Kidney epithelial cell (primary cell): ENCODE data around the gene ITIH1. TPM values are rescaled to one million over a fixed set of nuclear protein-coding genes. Genes with fewer than 3 reads are reported as not detected.

Experiments
- DNase-seq: peaks from one replicate; pipeline ENCODE4 v3.0.0-alpha.2; 2010; ENCODE audit warnings: low read depth
- H3K27me3 ChIP-seq: 2 replicates; pipeline ENCODE4 v1.6.0; 2011; ENCODE audit warnings: low read length; ENCODE audit not compliant: control insufficient read depth, insufficient read depth
- H3K36me3 ChIP-seq: 2 replicates; pipeline ENCODE4 v1.5.1; 2011; ENCODE audit warnings: low read length; ENCODE audit not compliant: control insufficient read depth, insufficient read depth
- H3K4me3 ChIP-seq: 2 replicates; pipeline ENCODE4 v1.5.1; 2011; ENCODE audit warnings: low read depth, mild to moderate bottlenecking, control low read depth, low read length
- total RNA-seq: library from RNA; depleted of rRNA; stranded (reverse); fragments of >200 nt; gene quantifications from 2 replicates; pipeline ENCODE4 v1.2.3, GENCODE V29; 2015
- TF ChIP-seq, protein P1 (sequence below): IDR thresholded peaks from 2 replicates; pipeline ENCODE4 v1.5.1; 2011; ENCODE audit warnings: mild to moderate bottlenecking, moderate library complexity, low read length, control low read depth, inconsistent platforms; ENCODE audit not compliant: insufficient read depth, poor library complexity, severe bottlenecking

The ITIH1 gene
- total RNA-seq, 1 donor from 2014 or later: not detected

DNA sequence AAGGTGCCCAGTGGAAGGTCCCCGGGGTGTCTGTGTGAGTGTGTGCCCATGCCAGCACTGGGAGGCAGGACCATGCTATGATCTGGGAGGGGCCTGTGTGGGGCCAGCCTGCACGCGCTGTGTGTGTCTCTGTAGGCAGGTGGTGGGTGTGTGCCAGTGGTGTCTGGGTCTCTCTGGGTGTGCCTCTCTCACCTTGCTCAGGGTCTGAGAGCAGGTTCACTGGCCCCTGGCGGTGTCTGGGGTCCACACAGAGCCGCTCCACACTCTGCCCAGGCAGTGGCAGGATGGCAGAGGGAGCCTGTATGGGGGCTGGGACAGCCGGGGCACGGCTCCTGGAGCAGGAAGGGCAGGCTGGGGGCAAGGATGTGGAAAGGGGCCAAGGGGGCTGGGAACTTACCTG lies 40.5 kb downstream of the ITIH1 start:
- DNase-seq: no peak
- TF ChIP-seq, protein P1, sequence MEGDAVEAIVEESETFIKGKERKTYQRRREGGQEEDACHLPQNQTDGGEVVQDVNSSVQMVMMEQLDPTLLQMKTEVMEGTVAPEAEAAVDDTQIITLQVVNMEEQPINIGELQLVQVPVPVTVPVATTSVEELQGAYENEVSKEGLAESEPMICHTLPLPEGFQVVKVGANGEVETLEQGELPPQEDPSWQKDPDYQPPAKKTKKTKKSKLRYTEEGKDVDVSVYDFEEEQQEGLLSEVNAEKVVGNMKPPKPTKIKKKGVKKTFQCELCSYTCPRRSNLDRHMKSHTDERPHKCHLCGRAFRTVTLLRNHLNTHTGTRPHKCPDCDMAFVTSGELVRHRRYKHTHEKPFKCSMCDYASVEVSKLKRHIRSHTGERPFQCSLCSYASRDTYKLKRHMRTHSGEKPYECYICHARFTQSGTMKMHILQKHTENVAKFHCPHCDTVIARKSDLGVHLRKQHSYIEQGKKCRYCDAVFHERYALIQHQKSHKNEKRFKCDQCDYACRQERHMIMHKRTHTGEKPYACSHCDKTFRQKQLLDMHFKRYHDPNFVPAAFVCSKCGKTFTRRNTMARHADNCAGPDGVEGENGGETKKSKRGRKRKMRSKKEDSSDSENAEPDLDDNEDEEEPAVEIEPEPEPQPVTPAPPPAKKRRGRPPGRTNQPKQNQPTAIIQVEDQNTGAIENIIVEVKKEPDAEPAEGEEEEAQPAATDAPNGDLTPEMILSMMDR: no peak
- no peak overlapping the region for H3K4me3 ChIP-seq
- H3K27me3 ChIP-seq: no peaks in the 10 kb centered on the region
- H3K36me3 ChIP-seq: no peaks in the 10 kb centered on the region

DNA sequence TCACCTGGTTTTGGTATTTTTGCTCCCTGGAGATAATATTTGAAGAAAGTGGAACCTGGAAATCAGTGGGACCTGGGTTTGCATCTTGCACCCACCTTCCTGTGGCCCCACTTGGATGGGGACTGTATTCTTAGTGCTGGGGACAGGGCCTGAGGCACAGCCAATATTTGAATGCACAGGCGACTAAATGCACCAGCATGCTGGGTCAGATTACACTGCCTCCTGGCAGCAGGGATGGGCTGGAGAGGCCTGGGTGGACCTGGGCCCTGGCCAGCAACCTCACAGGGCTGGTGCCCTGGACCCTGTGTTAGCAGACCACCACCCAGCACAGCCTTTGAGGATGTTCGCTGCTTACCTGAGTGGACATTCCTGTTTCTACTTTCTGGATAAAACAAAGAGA lies 42.5 kb downstream of the ITIH1 start:
- TF ChIP-seq, protein P1: no peak
- DNase-seq: no peak
- H3K4me3 ChIP-seq: no peak overlapping the region
- no peaks in the 10 kb centered on the region for H3K27me3 ChIP-seq
- H3K36me3 ChIP-seq: no peaks in the 10 kb centered on the region

DNA sequence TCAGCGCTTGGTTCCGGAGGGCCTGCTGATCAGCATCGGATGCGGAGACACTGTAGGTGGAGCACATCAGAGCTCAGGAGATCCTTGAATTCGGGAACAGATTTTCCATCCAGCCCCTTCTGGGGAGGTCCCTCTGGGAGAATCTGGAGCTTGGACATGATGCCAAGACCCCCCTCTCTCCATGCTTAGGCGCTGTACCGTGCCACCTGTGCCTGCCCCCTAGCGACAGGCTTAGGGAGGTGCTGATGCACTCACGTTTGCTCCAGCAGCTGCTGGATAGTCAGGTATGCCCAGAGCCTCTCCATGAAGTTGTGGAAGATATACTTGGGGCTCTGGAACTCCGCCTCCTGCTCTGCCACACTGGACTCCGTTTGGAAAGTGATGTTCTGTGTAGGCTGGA lies 43.3 kb downstream of the ITIH1 start:
- no peaks in the 10 kb centered on the region for H3K27me3 ChIP-seq
- H3K4me3 ChIP-seq: no peak overlapping the region
- TF ChIP-seq, protein P1: peak; percentile 70
- no peaks in the 10 kb centered on the region for H3K36me3 ChIP-seq
- DNase-seq: no peak

DNA sequence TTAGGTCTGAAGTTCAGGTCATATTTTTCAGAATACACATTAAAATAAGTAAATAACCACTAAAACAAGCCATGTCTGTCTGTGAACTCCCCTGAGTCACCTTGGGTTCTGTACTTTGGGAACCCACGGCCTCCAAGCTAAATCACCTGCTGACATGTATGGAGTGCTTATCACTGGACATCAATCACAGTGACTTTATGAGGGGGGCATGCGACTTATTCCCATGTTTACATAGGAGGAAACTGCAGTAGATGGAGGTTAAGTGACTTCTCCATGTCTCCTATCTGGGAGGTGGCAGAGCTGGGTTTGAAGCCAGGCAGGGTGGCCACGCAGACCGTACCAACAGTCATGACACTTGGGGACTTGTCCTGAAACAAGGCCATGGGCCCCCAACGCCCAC lies 45.0 kb downstream of the ITIH1 start:
- H3K4me3 ChIP-seq: no peak overlapping the region
- TF ChIP-seq, protein P1: no peak
- no peak for DNase-seq
- H3K27me3 ChIP-seq: no peaks in the 10 kb centered on the region
- H3K36me3 ChIP-seq: no peaks in the 10 kb centered on the region

DNA sequence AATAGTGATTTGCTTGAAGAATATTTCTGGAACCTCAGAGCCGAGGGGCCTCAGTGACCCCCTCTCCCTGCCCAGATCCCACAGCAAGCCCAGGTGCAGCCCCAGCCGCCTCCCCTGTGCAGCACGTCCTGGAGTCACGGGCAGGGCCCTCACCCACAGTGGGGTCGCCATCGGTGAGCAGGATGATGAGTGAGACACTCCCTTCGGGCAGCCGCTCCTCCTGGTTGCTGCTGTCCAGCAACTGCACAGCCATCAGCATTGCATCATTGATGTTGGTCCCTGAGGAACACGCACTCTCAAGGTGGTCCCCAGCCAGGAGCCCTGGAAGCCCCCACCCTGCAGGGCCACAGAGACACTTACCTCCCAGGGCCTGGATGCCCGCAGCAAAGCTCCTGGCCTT lies 46.6 kb downstream of the ITIH1 start:
- no peak for DNase-seq
- H3K4me3 ChIP-seq: no peak overlapping the region
- no peaks in the 10 kb centered on the region for H3K36me3 ChIP-seq
- TF ChIP-seq, protein P1: no peak
- H3K27me3 ChIP-seq: no peaks in the 10 kb centered on the region

DNA sequence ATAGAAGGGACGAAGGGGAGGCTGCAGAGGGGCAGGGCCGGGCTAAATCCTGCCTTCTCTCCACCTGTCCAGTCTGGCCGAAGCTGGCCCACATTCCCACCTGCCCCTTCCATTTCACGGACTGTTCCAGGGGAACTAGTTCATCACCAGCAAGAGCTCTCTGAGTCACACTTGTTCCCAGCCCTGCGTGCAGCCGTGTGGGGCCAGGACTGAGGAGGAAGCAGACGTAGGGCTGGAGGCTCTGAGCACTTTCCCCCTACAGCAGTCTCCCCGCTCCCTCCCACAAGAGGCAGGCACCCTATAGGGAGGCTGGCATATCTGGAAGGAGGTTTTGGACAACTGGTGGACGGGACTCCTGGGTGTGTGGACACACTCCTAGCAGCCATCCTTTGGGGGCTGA lies 50.0 kb downstream of the ITIH1 start:
- H3K4me3 ChIP-seq: no peak overlapping the region
- H3K36me3 ChIP-seq: no peaks in the 10 kb centered on the region
- TF ChIP-seq, protein P1: no peak
- no peaks in the 10 kb centered on the region for H3K27me3 ChIP-seq
- peak; percentile 43 for DNase-seq
